ENCODE data around the gene ISLR2.

DNA sequence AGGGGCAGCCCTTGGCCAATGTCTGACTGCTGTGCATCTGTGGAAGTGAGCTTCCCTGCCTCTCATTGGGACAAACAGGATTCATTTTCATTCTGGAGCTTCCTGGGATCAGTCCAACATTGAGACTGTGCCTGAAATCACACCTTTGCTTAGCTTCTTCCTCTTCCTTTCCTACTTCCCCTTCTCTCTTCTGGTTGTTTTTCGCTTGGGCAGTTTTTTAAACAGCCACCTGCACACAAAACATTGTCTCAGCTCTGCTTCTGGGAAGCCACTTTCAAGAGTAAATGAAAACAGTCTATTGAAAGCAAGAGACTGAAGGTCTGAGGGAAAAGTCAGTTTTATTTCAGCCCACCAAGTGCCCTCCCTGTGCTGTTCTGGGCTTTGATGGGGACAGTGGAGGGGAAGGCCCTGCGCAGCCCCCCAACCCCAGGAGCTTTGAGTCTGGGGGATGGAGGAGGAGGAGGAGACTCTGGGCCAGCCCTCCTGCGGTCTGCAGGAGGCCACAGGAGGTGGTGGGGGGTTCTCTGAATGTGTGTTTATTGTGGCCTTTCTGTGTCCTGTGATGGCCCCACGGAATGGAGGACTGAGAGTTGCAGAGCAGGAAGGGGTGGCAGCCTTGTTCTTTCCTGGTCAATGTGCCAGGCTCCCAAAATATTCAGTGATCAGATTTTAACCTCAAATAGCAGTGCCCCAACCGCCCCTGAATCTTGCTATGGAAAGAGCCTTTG lies 7.8 kb upstream of the ISLR2 start:
- TF ChIP-seq TCF7L2 (IDR thresholded peaks at IDR 0.05; ENCODE audit: borderline replicate concordance, low read depth, low read length) = no peak
- TF ChIP-seq, protein P1, sequence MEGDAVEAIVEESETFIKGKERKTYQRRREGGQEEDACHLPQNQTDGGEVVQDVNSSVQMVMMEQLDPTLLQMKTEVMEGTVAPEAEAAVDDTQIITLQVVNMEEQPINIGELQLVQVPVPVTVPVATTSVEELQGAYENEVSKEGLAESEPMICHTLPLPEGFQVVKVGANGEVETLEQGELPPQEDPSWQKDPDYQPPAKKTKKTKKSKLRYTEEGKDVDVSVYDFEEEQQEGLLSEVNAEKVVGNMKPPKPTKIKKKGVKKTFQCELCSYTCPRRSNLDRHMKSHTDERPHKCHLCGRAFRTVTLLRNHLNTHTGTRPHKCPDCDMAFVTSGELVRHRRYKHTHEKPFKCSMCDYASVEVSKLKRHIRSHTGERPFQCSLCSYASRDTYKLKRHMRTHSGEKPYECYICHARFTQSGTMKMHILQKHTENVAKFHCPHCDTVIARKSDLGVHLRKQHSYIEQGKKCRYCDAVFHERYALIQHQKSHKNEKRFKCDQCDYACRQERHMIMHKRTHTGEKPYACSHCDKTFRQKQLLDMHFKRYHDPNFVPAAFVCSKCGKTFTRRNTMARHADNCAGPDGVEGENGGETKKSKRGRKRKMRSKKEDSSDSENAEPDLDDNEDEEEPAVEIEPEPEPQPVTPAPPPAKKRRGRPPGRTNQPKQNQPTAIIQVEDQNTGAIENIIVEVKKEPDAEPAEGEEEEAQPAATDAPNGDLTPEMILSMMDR (tag by site-specific recombination; IDR thresholded peaks at IDR 0.05) = no peak
- no peak for TF ChIP-seq ZNF24 (tag by site-specific recombination; IDR thresholded peaks at IDR 0.05)
- no peak for TF ChIP-seq ZNF138 (tag by site-specific recombination; IDR thresholded peaks at IDR 0.05; ENCODE audit: borderline replicate concordance)
- no peak for TF ChIP-seq ZNF214 (tag by site-specific recombination; IDR thresholded peaks at IDR 0.05; ENCODE audit: borderline replicate concordance)
- TF ChIP-seq ZNF837 (tag by site-specific recombination; IDR thresholded peaks at IDR 0.05) = no peak
- TF ChIP-seq, protein P2, sequence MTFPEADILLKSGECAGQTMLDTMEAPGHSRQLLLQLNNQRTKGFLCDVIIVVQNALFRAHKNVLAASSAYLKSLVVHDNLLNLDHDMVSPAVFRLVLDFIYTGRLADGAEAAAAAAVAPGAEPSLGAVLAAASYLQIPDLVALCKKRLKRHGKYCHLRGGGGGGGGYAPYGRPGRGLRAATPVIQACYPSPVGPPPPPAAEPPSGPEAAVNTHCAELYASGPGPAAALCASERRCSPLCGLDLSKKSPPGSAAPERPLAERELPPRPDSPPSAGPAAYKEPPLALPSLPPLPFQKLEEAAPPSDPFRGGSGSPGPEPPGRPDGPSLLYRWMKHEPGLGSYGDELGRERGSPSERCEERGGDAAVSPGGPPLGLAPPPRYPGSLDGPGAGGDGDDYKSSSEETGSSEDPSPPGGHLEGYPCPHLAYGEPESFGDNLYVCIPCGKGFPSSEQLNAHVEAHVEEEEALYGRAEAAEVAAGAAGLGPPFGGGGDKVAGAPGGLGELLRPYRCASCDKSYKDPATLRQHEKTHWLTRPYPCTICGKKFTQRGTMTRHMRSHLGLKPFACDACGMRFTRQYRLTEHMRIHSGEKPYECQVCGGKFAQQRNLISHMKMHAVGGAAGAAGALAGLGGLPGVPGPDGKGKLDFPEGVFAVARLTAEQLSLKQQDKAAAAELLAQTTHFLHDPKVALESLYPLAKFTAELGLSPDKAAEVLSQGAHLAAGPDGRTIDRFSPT (tag by site-specific recombination; IDR thresholded peaks at IDR 0.05) = no peak
- TF ChIP-seq, protein P3, sequence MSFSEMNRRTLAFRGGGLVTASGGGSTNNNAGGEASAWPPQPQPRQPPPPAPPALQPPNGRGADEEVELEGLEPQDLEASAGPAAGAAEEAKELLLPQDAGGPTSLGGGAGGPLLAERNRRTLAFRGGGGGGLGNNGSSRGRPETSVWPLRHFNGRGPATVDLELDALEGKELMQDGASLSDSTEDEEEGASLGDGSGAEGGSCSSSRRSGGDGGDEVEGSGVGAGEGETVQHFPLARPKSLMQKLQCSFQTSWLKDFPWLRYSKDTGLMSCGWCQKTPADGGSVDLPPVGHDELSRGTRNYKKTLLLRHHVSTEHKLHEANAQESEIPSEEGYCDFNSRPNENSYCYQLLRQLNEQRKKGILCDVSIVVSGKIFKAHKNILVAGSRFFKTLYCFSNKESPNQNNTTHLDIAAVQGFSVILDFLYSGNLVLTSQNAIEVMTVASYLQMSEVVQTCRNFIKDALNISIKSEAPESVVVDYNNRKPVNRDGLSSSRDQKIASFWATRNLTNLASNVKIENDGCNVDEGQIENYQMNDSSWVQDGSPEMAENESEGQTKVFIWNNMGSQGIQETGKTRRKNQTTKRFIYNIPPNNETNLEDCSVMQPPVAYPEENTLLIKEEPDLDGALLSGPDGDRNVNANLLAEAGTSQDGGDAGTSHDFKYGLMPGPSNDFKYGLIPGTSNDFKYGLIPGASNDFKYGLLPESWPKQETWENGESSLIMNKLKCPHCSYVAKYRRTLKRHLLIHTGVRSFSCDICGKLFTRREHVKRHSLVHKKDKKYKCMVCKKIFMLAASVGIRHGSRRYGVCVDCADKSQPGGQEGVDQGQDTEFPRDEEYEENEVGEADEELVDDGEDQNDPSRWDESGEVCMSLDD (tag by site-specific recombination; IDR thresholded peaks at IDR 0.05) = no peak

Measured in HEK293 (cell line).